Stimulated activated CD4-positive, alpha-beta T cell treated with anti-CD3 and anti-CD28 coated beads, TNF-alpha, amount 100 ng/mL, for 24 hours (primary cell): ENCODE results near the gene OR51B6.
"Not testable (repeated sequence)": the region's sequence is repeated elsewhere in the genome, so short reads cannot be mapped to it uniquely, and the experiment has no call there.

Experiments used
- DNase-seq, 3 experiments: peaks; one replicate each; pipeline ENCODE4 v3.0.0-alpha.2; 2020; ENCODE audit warnings: low read depth in 3 of 3

Gene OR51B6

GRCh38 chr11:5366365-5366764 is 15.1 kb downstream of the OR51B6 start:
- not testable (repeated sequence) for DNase-seq

GRCh38 chr11:5366856-5367255 is 15.5 kb downstream of the OR51B6 start:
- no peak for DNase-seq

GRCh38 chr11:5367448-5368074 is 16.3 kb downstream of the OR51B6 start:
- DNase-seq = no peak

GRCh38 chr11:5368502-5369043 is 17.3 kb downstream of the OR51B6 start:
- no peak for DNase-seq

- no peak for DNase-seq
Measured at GRCh38 chr11:5369789-5370188, 18.5 kb downstream of the OR51B6 start.

- peak in 1 of 3 experiments; percentile 19 for DNase-seq
Measured at GRCh38 chr11:5380740-5381342, 29.5 kb downstream of the OR51B6 start.

- no peak for DNase-seq
Measured at GRCh38 chr11:5383576-5383975, 32.3 kb downstream of the OR51B6 start, which contains the start of gene OR51M1. TSS of gene OR51M1 (plus strand) at chr11:5383812. CDS start at chr11:5389399, 5,587 bp downstream.

- no peak for DNase-seq
Measured at GRCh38 chr11:5384335-5384734, 33.0 kb downstream of the OR51B6 start.

- no peak for DNase-seq
Measured at GRCh38 chr11:5390210-5390609, 38.9 kb downstream of the OR51B6 start.

- no peak for DNase-seq
Measured at GRCh38 chr11:5394091-5394490, 42.8 kb downstream of the OR51B6 start.

- DNase-seq = no peak
Measured at GRCh38 chr11:5398936-5399335, 47.6 kb downstream of the OR51B6 start.
